RKO (cell line): ENCODE measurements around the gene PDIA4.
"Not testable (repeated sequence)": the region's sequence is repeated elsewhere in the genome, so short reads cannot be mapped to it uniquely, and the experiment has no call there.

ENCODE experiments used
- DNase-seq: peaks from one replicate; pipeline ENCODE4 v3.0.0-alpha.2; 2016; ENCODE audit warnings: low spot score

Gene PDIA4

DNA sequence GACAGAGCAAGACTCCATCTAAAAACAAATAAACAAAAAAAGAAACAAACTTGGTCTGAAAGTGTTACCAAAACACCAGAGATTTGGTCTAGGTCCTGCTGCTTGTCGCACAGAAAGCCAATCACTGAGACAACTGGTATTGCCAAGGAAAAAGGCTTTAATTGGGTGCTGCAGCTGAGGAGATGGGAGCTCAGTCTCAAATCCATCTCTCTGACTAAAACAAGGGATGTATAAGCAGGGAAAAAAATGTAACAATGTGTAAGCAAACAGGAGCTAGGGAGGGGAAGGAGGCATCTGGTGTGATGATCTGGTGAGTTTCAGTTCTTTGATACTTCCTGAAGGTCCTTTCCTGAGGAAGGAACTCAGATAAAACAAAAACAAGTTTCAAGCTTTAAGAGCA is 8.4 kb upstream of the PDIA4 start:
- no peak for DNase-seq

DNA sequence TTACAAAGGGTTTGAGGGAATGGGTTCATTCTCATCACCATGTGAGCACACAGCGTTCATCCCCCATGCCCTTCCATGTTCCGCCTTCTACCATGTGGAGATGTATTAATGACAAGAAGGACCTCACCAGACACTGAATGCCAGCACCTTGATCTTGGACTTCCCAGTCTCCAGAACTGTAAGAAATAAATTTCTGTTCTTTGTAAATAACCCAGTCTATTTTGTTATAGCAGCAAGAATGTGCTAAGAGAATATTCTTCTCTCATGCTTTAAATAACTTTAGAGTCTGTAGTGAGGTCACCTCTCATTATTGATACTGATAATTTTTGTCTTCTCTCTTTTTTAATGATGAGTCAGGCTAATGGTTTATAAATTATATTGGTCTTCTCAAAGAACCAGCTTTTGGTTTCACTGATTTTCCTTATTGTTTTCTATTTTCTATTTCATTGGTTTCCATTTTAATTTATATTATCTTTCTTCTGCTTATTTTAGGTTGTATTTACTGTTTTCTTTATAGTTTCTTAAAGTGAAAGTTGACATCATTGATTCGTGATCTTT is 3.1 kb upstream of the PDIA4 start:
- DNase-seq, result no peak

DNA sequence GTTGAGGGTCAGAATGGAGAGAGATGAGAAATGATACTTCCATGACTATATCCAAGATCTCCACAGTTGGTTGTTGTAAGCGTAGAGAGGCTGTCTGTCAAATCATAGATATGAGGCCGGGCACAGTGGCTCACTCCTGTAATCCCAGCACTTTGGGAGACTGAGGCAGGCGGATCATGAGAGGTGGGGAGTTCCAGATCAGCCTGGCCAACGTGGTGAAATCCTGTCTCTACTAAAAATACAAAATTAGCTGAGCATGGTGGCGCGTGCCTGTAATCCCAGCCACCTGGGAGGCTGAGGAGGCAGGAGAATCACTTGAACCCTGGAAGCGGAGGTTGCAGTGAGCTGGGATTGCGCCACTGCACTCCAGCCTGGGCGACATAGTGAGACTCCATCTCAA is 2.1 kb upstream of the PDIA4 start:
- DNase-seq, result not testable (repeated sequence)

DNA sequence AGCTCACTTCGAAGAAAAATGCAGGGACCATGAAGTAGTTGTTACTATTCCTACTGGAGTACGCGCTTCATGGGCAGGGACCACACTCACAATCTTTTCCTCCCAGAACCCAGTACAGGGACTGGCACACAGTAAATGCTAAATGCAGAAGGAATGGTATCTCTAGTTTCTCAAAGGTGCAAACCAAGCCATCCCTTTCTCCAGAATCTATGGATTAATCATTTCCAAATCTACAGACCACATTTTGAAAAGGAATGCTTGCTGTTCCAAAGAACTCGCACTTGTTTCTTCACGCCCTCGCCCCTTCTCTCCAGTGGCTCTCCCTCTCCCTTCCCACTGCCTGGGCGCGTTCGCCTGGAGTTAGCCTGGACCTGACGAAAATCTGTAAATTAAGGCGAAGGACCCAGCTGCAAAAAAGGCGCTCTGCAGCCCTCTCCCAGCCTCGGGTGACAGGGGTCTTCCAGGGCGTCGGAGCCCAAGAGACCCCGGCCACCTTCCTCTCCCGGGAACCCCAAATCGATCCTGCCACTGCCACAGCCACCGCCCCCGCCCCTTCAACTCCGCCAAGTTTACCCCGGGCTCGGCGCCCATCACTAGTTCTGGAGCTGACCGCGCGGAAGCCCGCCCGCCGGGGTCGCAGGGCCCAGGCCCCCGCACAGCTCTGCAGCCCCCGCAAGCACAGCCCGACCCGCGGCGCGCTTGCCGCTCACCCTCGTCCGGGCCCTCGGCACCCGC is 527 bp downstream of the PDIA4 start:
- peak; percentile 61 for DNase-seq

DNA sequence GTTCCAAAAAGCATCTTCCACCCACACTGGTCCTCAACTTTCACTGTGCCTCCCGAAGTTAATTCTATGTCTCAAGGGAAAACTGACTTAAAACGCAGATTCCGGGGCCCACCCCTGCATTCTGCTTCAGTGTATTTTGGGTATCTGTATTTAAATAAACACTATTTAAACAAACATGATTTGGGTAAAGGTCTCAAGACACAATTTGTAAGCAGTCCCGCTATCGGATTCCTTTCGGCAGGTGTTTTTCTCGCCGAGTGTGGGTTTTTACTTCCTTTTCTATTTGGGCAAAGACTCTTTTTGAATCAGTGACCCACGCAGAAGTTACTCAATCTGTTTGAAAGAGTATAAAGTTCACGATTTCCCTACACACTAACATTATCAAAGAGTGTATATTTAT is 1.2 kb downstream of the PDIA4 start:
- no peak for DNase-seq

DNA sequence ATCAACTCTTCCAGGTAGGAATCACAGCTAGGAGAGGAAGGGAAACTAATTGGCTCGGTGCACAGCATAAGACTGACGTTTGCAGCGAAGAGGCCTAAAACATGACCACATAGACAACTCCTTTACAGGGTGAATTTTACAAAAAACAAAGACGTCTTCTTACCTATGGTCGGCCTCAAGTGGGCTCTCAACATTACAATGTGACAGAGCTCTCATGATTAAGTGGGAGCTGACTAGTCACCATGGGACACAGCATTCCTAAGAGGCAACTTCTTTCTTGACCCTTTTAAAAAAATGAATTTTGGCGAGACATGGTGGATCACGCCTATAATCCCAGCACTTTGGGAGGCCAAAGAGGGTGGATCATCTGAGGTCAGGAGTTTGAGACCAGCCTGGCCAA is 4.6 kb downstream of the PDIA4 start:
- no peak for DNase-seq

DNA sequence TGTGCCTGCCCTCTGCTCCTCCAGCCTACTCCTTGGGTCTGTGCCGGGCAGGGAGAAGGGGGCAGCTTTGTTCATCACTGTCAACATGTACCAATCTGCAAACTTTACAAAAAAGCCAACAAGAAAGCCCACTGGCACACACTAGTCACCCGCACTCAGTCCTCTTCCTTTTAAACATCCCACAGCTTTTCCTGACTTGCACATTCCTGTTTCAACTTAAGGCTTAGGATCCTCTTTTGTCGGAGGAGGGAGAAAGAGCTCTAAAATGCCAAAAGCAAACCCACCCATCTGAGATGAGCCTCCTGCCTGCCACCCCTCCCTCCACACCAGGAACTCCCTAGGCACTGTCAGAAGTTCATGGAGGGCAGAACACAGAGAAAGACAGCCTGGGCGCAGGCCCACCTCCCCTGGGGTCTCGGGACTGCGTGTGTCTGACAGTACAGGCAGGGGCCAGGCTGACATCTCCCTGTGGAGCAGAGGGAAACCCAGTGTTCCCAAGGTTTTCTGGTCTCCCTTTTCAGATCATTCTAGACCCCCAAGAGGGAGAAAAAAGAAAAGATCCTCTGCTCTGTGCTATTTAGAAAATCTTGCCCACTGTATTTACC is 5.4 kb downstream of the PDIA4 start:
- DNase-seq, result no peak

DNA sequence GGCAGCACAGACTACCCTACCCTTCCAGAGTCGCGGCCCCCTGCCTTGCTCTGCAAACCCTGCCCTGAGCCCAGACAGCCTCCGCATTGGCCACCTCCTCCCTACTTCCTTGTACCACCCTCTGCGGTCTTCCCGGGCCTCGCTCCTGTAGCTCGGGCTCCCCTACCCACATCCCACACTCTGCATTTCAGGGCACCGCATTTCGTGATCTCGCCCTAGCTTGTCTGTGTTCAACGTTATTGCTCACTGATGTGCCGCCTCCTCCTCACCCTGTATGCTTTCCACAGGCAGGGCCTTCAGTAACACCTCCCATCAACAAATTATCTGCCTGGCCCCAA is 6.6 kb downstream of the PDIA4 start:
- DNase-seq, result no peak

DNA sequence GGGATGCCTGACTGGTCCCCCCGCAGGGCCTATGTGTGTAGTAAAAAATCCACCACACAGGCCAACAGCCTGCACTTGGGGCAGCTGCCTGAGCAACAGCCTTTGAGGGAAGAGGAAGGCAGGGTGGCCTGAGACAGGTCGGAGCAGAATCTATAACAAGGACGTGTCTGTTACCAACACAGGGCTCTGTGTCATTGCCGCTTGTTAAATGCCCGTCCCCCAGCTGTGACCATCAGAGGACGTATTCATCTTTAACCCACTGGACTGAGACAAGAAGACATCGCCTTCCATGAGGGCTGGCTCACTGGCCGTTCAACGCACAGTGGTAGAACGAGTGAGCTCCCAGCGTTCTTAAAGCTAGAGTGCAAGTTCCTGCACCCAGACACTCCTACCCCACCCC is 7.8 kb downstream of the PDIA4 start:
- DNase-seq, result no peak

DNA sequence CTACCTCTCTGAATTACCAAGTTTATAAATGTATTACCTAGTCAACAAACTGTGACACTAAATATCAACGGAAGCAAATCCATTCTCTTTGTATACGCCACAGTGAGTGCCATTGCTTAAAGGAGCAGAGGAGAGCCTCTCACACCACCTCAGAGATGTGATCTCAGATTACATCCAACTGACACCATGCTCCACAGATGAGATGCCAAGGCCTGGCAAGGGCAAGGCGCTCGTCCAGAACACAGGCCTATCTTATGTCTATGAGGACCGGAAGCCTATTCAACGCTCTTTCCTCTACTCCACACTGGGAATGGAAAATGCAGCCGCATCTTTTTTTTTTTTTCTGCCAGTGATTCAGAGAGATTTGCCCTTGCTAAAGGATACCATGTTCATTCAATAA is 11.4 kb downstream of the PDIA4 start:
- no peak for DNase-seq

DNA sequence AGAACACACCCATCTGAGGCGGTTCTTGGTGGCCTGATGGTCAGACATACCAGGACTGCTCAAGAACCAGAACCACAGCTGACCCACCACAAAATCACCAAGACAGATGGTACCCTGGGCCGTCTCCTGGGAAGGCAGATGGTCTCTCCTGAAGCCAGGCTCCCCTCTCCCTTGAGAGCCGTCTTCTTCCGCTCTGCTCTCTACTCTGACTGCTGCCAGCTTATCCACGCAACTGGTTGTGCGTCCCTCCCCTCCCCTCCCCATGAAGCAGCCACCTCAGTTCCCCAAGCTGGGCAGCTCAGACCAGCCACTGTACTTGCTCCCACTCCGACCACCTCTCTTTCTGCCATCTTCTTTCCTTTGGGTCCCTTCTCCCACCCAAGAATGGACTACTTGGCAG is 14.0 kb downstream of the PDIA4 start:
- no peak for DNase-seq

DNA sequence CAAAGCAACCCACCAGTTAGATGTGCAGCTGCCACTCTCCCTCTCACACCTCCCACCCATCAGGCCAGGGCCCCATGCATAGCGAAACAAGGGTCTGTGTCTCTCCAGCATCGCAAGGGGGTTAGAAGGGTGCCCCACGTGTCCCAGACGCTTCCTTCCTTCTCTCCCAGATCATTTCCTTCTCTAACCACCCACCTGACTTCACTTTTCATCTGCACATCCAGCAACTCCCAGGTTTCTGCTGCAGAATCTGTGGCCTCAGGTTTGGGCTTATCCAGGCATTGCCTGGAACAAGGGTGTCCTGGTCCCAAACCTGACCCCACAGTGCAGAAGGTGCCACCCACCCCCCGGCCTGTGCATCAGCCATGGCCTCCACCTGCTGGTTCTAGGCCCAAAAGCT is 14.4 kb downstream of the PDIA4 start:
- no peak for DNase-seq

DNA sequence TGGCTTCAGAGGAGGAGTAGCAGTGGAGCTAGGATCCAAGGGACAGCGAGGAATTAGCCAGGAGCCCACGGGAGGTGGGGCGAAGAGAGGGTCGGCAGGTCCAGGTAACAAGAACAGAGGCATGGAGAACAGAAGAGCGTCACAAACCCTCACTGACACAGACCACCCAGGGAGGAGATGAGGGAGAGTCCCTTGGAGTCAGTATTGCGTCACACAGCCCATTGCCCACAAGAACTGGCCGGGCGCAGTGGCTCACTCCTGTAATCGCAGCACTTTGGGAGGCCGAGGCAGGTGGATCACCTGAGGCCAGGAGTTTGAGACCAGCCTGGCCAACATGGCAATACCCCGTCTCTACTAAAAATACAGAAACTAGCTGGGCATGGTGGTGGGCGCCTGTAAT is 15.6 kb downstream of the PDIA4 start:
- not testable (repeated sequence) for DNase-seq

DNA sequence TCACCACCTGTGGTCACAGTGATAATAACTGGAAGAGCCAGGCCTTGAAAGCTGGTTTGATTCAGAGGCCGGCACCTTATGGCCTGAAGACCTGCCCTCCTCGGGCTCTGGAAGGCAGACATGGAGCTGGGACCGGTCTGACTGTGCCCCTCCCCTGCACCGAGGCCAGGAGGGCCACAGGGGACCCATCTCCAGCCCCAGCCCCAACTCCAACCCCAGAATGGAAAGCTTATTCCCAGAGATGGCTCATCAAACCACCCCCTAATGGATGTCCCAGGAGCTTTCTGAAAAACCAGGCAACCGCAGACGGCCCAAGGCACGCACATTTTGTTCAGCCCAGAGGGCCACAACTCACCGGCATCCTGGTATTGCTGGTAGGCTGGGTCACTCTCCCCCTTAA is 16.8 kb downstream of the PDIA4 start:
- no peak for DNase-seq

DNA sequence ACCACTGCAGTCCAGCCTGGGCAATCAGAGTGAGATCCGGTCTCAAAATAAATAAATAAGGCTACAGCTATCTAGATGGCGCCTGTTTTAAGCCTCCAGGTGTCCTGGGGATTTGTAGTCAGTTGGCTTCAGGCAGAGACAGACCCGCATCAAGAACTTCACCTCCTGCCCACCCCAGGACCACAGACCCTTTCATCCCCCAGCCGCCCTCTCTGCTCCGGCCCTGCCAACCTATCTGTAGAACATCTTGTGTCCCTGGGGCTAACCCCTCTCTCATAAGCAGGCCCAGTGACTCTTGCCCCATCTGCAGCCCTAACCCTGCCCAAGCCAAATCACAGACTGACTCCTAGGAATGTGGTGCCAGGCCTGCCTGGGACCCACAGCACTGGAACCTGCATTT is 17.9 kb downstream of the PDIA4 start:
- DNase-seq, result no peak

DNA sequence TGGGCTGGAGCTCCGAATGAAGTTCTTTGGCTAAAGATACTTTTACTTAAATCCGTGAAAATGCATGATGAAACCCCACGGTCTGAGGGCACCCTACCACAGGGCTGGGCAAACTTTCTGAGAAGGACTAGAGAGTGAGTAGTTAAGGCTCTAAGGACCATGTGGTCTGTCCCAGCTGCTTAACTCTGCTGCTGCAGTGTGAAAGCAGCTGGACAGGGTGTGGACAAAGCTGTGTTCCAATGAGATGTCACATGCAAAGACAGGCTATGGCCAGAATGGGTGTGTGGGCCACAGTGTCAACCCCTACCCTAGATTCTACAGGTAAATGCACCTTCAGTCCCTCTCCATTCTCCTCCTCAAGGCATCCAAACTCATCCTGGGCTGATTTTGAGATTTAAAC is 18.8 kb downstream of the PDIA4 start:
- no peak for DNase-seq

DNA sequence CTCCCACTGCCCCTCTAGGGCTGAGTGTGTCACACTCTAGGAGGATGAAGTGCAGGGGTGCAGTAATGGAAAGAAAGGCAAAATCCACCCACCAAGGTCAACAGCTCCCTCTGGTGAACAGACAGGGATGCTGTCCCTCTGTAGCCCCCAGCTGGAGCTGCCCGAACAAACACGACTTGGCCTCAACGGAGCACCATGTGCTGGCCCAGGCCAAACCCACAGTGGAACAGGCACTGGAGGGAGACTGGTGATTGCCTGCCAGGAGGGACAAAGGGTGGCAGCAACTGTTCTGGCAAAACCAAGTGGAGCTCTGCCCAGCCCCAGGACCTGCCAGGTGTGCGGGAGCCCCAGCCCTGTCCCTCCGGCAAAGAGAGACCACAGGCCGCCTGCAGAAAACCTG is 20.7 kb downstream of the PDIA4 start:
- no peak for DNase-seq

DNA sequence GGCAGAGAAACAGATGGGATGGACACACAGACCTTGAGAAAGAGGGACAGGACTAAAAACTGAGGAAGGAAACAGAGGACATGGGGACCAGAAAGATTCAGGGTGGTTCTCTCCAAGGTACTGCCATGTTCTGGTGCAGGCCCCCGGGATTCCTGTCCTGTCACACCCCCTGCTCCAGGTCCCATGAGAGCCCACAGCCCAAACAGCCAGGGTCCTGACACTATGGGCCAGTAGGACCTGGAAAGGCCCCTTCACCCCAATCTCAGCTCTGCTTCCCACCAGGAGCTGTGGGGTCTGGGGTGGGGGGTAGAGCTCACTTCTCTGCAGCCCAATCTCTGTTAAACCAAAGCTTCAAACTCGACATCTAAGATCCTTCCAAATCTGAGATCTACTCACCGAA is 21.2 kb downstream of the PDIA4 start:
- no peak for DNase-seq

DNA sequence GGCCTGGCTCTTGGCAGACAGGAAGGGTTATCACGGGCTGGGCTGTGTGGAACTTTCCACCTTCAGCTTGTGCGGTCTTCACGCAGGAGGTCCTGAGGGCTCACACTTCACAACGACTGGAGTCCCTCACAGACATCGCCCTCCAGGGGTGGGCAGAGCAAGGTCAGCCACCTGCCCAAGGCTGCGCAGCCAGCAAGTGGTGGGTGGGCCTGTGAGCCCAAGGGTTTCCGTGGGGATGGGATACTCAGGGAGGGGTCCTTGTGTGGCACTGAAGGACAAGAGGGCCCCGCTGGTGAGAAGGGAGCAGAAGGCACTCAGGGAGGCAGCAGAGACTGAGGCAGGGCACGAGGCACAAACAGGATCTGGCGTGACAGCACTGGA is 22.0 kb downstream of the PDIA4 start:
- no peak for DNase-seq

DNA sequence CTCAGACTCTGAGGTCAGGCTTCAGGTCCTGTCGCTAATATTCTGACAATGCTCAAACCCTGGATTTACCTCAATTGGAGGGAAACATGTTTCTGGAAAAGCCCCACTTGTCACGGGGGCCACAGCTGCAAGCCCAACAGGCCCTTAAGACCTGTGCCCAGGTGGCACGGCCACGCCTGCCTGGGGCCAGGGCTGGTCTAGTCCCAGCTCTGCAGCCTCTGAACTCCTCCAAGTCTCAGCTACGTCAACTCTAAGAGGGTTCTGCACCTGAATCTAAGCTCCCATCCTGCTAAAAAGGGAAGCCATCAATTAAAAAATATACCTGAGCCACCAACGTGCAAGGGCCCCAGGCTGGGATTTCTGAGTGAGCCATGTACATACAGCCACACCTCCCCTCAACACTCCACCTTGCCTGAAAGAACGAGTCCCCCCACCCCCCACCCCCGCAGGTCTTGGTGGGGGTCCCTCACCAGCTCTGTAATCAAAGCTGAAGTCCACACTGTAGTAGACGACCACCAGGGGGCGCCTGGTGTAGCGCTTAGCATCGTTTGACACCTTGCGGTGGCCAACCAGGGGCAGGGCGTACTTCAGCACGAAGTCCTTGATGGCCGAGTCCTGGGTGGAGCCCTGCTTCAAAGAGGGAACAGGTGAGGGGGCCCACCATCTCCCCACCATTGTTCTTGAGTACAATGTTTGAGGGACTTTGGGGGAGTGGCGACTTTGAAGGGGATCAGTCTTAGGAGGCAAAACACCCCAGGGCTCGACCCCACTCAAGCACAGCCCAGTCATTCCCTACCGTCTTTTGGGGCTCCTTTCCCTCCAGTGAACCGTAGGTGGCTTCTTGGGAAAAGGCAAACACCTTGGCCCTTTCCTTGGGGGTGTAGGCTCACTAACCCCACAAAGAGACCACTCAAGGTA is 22.6 kb downstream of the PDIA4 start:
- peak; percentile 59 for DNase-seq

DNA sequence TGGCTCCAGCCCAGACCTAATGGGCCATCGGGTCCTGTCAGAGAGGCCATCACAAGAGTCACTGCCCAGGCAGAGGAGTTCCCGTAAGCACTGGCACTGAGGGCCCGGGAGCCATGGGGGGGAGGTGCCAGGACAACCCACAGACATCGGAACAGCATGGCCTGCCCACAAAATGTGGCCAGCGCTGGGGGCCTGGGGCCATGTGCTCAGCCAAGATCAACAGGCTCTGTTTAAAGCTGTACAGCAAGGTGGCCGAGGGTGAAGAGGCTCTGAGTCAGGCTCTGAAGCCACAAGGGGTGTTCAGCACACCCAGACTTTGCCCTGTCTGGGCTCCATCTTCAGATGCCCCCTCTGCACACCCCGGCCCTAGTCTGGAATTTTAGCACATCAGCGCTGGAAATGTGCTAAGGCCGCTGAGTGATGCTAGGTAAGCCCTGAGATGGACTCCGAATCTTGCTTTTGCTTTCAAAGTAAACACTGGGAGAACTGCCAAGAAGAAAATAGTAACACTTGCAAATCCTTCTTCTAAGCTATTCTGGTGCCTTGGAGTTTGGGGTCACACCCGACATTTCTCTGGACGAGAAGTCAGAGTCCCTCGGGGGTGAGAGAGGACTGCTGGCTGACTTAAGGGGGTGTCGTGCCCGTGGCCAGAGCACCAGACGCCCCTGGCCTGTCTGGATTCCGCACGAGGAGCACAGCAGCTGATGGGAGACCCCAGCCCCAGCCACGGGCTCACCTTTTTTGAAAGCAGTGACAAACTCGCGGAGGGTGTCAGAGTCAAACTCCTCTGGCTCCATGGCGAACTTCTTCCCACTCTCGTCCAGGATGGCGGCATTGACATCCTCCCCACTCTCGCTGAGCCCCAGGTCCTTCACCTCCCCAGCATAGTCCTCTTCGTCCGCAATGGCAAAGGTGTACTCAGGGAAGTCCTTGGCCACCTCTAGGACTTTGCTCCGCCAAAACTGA is 23.6 kb downstream of the PDIA4 start:
- DNase-seq, result no peak
